OCI-LY7 (cell line): ENCODE results near the gene EXOSC1. TPM values are rescaled to one million over a fixed set of nuclear protein-coding genes. Genes with fewer than 3 reads are reported as not detected.

Source experiments
- BruUV-seq: library from RNA; stranded (reverse); fragments of 400-500 nt; replicated peaks from 2 replicates; lab custom pipeline; 2021; lab: Mats Ljungman, UMichigan
- CTCF ChIA-PET: fragments of 300-600 bp; sonication (Branson Sonifier 250); formaldehyde crosslinking; loops from one replicate; lab custom pipeline; 2022; ENCODE audit warnings: antibody characterized with exemption; ENCODE audit not compliant: unreplicated experiment; lab: Charles Lee
- POLR2A ChIA-PET: fragments of 300-600 bp; sonication (Branson Sonifier 250); formaldehyde crosslinking; loops from one replicate; lab custom pipeline; 2022; ENCODE audit warnings: antibody characterized with exemption; lab: Charles Lee
- DNase-seq: peaks from one replicate; pipeline ENCODE4 v3.0.0-alpha.2; 2015; ENCODE audit warnings: low spot score
- H2AFZ ChIP-seq: fragments of 200-600 bp; sonication (generic), shearing (Covaris generic); 2 replicates; pipeline ENCODE4 v1.6.1; 2014; ENCODE audit warnings: mild to moderate bottlenecking, antibody characterized with exemption, low read length, moderate library complexity
- H3K27ac ChIP-seq: fragments of 200-600 bp; sonication (generic); 2 replicates; pipeline ENCODE4 v1.5.1; 2014; ENCODE audit warnings: mixed run types, low read depth, mild to moderate bottlenecking, moderate library complexity, low read length, inconsistent platforms; ENCODE audit not compliant: poor library complexity, severe bottlenecking
- H3K36me3 ChIP-seq: fragments of 200-600 bp; sonication (generic); 2 replicates; pipeline ENCODE4 v1.6.1; 2014; ENCODE audit warnings: mild to moderate bottlenecking, antibody characterized with exemption, low read length, moderate library complexity, mixed read lengths; ENCODE audit not compliant: insufficient read depth
- H3K4me1 ChIP-seq: fragments of 200-600 bp; sonication (generic); 2 replicates; pipeline ENCODE4 v1.5.1; 2014; ENCODE audit warnings: mild to moderate bottlenecking, low read length; ENCODE audit not compliant: insufficient read depth, poor library complexity, severe bottlenecking
- H3K4me2 ChIP-seq: fragments of 200-600 bp; sonication (generic); 2 replicates; pipeline ENCODE4 v1.6.1; 2014; ENCODE audit warnings: mild to moderate bottlenecking, low read length
- H3K4me3 ChIP-seq: fragments of 200-600 bp; sonication (generic); 2 replicates; pipeline ENCODE4 v1.5.1; 2014; ENCODE audit warnings: mild to moderate bottlenecking, low read depth, low read length; ENCODE audit not compliant: poor library complexity, severe bottlenecking
- H3K79me2 ChIP-seq: fragments of 200-600 bp; sonication (generic); 2 replicates; pipeline ENCODE4 v1.6.1; 2016; ENCODE audit warnings: low read depth, mild to moderate bottlenecking, low read length, moderate library complexity, mixed read lengths; ENCODE audit not compliant: insufficient read depth
- H3K9me2 ChIP-seq: fragments of 200-600 bp; sonication (generic); 2 replicates; pipeline ENCODE4 v1.6.1; 2016; ENCODE audit warnings: mild to moderate bottlenecking, low read length, mixed read lengths; ENCODE audit not compliant: insufficient read depth
- H3K9me3 ChIP-seq: fragments of 200-600 bp; sonication (generic); 2 replicates; pipeline ENCODE4 v1.6.1; 2014; ENCODE audit warnings: mild to moderate bottlenecking, mixed run types, low read length, mixed read lengths
- H4K20me1 ChIP-seq: fragments of 200-600 bp; sonication (generic); 2 replicates; pipeline ENCODE4 v1.6.1; 2014; ENCODE audit warnings: mild to moderate bottlenecking, antibody characterized with exemption, low read length, moderate library complexity, mixed read lengths; ENCODE audit not compliant: insufficient read depth
- EZH2phosphoT487 ChIP-seq: fragments of 200-600 bp; sonication (generic); IDR thresholded peaks from 2 replicates; pipeline ENCODE4 v1.6.1; 2018; ENCODE audit warnings: low read depth, borderline replicate concordance, mild to moderate bottlenecking, mixed run types, antibody characterized with exemption, low read length, moderate library complexity, mixed read lengths
- intact Hi-C: fragments of 100-400 bp; cut with micrococcal nuclease; formaldehyde crosslinking; loops from one replicate; pipeline ENCODE4 v1.10.0; 2022; ENCODE audit not compliant: unreplicated experiment
- total RNA-seq, 2 experiments: library from RNA; depleted of rRNA in 1 of 2; stranded (reverse); fragments of >200 nt in 1 of 2; shearing (Covaris generic) in 1 of 2; gene quantifications; 2 replicates each; pipeline ENCODE4 v1.2.3, GENCODE V29; 2014 to 2022
- TF ChIP-seq, protein P1 (sequence below): fragments of 200-600 bp; sonication (generic); conservative IDR thresholded peaks from 2 replicates; pipeline ENCODE4 v1.5.1; 2014; ENCODE audit warnings: mild to moderate bottlenecking, antibody characterized with exemption, low read length, moderate library complexity, mixed read lengths

Gene EXOSC1
- total RNA-seq, 2 experiments from 2014 or later, result 56.2 to 59.6 TPM

- no peak overlapping the region for H3K4me2 ChIP-seq
- no peaks in the 10 kb centered on the region for H3K36me3 ChIP-seq
- TF ChIP-seq, protein P1, sequence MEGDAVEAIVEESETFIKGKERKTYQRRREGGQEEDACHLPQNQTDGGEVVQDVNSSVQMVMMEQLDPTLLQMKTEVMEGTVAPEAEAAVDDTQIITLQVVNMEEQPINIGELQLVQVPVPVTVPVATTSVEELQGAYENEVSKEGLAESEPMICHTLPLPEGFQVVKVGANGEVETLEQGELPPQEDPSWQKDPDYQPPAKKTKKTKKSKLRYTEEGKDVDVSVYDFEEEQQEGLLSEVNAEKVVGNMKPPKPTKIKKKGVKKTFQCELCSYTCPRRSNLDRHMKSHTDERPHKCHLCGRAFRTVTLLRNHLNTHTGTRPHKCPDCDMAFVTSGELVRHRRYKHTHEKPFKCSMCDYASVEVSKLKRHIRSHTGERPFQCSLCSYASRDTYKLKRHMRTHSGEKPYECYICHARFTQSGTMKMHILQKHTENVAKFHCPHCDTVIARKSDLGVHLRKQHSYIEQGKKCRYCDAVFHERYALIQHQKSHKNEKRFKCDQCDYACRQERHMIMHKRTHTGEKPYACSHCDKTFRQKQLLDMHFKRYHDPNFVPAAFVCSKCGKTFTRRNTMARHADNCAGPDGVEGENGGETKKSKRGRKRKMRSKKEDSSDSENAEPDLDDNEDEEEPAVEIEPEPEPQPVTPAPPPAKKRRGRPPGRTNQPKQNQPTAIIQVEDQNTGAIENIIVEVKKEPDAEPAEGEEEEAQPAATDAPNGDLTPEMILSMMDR, result no peak
- no peak for TF ChIP-seq EZH2phosphoT487
- H3K27ac ChIP-seq, result no peak overlapping the region
- no peak overlapping the region for H3K4me3 ChIP-seq
- H2AFZ ChIP-seq, result no peak overlapping the region
- ChIA-PET POLR2A (interaction anchor here (0.7 to 1.8 kb wide), 2 partner anchors 10 to 125 kb away, joined by 3 to 4 read pairs; no protein-coding TSS in a partner anchor), CTCF (no interaction called here)
- intact Hi-C loops, result no loop called here
- no peak for DNase-seq
- no peaks in the 10 kb centered on the region for H3K9me2 ChIP-seq
- peaks cover 15% of the 10 kb centered on the region for H3K4me1 ChIP-seq
- H3K9me3 ChIP-seq, result no peaks in the 10 kb centered on the region
- BruUV-seq, result no TSS peak
- H4K20me1 ChIP-seq, result no peaks in the 10 kb centered on the region
- H3K79me2 ChIP-seq, result no peaks in the 10 kb centered on the region
These were observed 32.9 kb downstream of the EXOSC1 start for GRCh38 chr10:97412891-97413304.

DNA sequence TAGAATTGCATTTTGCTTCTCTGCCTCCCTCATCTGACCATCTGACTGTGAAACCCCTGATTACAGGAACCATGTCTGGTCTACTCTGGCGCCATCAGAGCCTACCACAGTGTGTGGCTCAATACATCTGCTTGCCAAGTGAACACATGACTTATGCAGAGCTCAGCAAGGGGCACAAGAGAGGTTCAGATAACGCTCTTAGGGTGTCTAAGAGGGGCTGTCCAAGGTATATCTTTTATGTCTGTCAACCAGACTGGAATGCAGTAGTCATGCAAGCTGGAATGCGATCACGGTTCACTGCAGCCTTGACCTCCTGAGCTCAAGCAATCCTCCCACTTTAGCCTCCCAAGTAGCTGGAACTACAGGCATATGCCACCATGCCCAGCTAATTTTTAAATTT is 34.4 kb downstream of the EXOSC1 start:
- no peak for TF ChIP-seq EZH2phosphoT487
- TF ChIP-seq, protein P1, result no peak
- intact Hi-C loops, result no loop called here
- Histone ChIP-seq H3K36me3 (no peaks in the 10 kb centered on the region), H3K9me3 (no peaks in the 10 kb centered on the region), H4K20me1 (no peaks in the 10 kb centered on the region), H3K27ac (no peak overlapping the region), H3K4me3 (no peak overlapping the region), H3K9me2 (no peaks in the 10 kb centered on the region), H2AFZ (no peak overlapping the region), H3K4me1 (peaks cover 19% of the 10 kb centered on the region), H3K79me2 (no peaks in the 10 kb centered on the region), H3K4me2 (no peak overlapping the region)
- POLR2A ChIA-PET, result interaction anchor here (1.0 to 1.9 kb wide), 2 partner anchors 10 to 14 kb away, joined by 6 to 9 read pairs; partner anchors contain the start of gene RRP12
- no peak for DNase-seq
- CTCF ChIA-PET, result interaction anchor here (0.5 to 0.7 kb wide), 2 partner anchors 12 to 265 kb away, joined by 3 to 6 read pairs; no protein-coding TSS in a partner anchor
- no TSS peak for BruUV-seq

DNA sequence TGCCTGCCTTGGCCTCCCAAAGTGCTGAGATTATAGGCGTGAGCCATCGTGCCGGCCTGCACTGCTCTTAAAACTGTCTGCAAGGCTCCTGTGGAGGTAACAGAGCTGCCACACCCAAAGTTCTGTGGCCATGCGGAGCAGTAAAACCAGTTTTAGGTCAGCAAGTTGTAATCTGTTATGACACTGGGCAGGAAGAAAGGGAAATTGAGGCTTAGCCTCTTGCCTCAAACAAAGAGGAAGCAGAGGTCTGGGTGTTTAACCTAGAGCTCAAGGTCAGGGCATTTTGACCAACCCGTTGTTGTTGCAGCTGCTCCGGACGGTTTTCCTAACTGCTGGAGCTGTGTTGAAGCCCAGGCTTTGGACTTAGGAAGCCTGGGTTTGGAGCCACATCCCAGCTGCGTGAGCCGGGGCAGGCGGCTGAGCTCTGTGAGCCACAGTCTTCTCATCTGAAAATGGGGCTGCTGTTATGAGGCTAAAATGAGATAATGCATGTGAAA is 37.3 kb downstream of the EXOSC1 start:
- Histone ChIP-seq H3K4me2 (no peak overlapping the region), H3K36me3 (no peaks in the 10 kb centered on the region), H2AFZ (no peak overlapping the region), H3K4me3 (no peak overlapping the region), H3K4me1 (peaks cover 19% of the 10 kb centered on the region), H3K27ac (no peak overlapping the region), H3K79me2 (no peaks in the 10 kb centered on the region), H4K20me1 (no peaks in the 10 kb centered on the region), H3K9me3 (no peaks in the 10 kb centered on the region), H3K9me2 (no peaks in the 10 kb centered on the region)
- BruUV-seq, result no TSS peak
- TF ChIP-seq, protein P1, result no peak
- no peak for TF ChIP-seq EZH2phosphoT487
- ChIA-PET POLR2A (interaction anchor here (0.6 to 1.4 kb wide), 3 partner anchors 20 to 539 kb away, joined by 3 to 8 read pairs (median 5); no protein-coding TSS in a partner anchor), CTCF (interaction anchor here (0.7 kb wide), 1 partner anchor 53 kb away, joined by 4 read pairs; no protein-coding TSS in a partner anchor)
- intact Hi-C loops, result no loop called here
- DNase-seq, result no peak
